Osteocyte (in vitro differentiated cells): ENCODE results near the gene HUNK. TPM values are rescaled to one million over a fixed set of nuclear protein-coding genes. Genes with fewer than 3 reads are reported as not detected.
A peak's percentile ranks its signal among the peaks of the same experiment; 100 is the strongest.

ENCODE experiments used
- DNase-seq: peaks from one replicate; pipeline ENCODE4 v3.0.0; 2021; ENCODE audit warnings: mixed read lengths; ENCODE audit not compliant: unreplicated experiment; ENCODE audit errors: extremely low spot score
- H3K27ac Mint-ChIP-seq: one replicate; pipeline ENCODE4 v1.8.0; 2021; ENCODE audit warnings: mild to moderate bottlenecking, mixed read lengths; ENCODE audit not compliant: unreplicated experiment
- H3K27me3 Mint-ChIP-seq: one replicate; pipeline ENCODE4 v1.8.0; 2021; ENCODE audit warnings: mixed read lengths; ENCODE audit not compliant: unreplicated experiment
- H3K36me3 Mint-ChIP-seq: one replicate; pipeline ENCODE4 v1.8.0; 2021; ENCODE audit warnings: mixed read lengths; ENCODE audit not compliant: unreplicated experiment
- H3K4me1 Mint-ChIP-seq: one replicate; pipeline ENCODE4 v1.8.0; 2021; ENCODE audit warnings: mixed read lengths; ENCODE audit not compliant: unreplicated experiment
- H3K4me3 Mint-ChIP-seq: one replicate; pipeline ENCODE4 v1.8.0; 2021; ENCODE audit warnings: mild to moderate bottlenecking, moderate library complexity, mixed read lengths; ENCODE audit not compliant: unreplicated experiment
- H3K9me3 Mint-ChIP-seq: one replicate; pipeline ENCODE4 v1.8.0; 2021; ENCODE audit warnings: mixed read lengths; ENCODE audit not compliant: unreplicated experiment
- CTCF ChIP-seq: fragments of 200-600 bp; sonication (generic); IDR thresholded peaks from 2 replicates; pipeline ENCODE4 v1.5.0; 2021; ENCODE audit warnings: antibody characterized with exemption, mild to moderate bottlenecking, moderate library complexity
- total RNA-seq: library from RNA; stranded (reverse); gene quantifications from 2 replicates; pipeline ENCODE4 v1.2.1, GENCODE V29; 2021

The HUNK gene
- total RNA-seq, 1 donor from 2014 or later, result 0.83 TPM

DNA sequence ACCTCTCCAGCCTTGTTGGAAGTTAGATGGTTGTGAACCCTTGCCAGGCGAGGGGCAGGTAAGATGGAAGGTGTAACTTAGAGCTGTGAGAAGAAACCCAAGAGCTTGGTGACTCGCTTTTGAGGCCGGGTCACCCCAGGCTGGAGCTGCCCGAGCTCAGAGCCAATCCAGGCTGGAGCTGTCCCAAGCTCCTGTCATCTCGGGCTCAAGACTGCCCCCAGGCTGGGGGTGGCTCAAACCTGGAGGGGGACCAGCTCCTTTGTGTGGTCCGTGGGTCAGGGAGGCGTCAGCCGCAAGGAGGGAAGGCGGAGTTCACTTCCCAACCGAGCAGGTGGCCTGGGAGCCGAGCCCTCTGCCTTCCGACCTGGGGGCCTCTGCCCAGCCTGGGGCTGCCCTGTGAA lies 2.0 kb downstream of the HUNK start:
- H3K27ac Mint-ChIP-seq, result no peak overlapping the region
- peaks cover 9% of the 10 kb centered on the region for H3K27me3 Mint-ChIP-seq
- peaks cover 15% of the 10 kb centered on the region for H3K4me1 Mint-ChIP-seq
- no peak for TF ChIP-seq CTCF
- DNase-seq, result no peak
- no peaks in the 10 kb centered on the region for H3K9me3 Mint-ChIP-seq
- H3K36me3 Mint-ChIP-seq, result no peaks in the 10 kb centered on the region
- H3K4me3 Mint-ChIP-seq, result peak overlapping the region; percentile 45

GRCh38 chr21:31875496-31876015 lies 2.7 kb downstream of the HUNK start:
- TF ChIP-seq CTCF, result no peak
- Mint-ChIP-seq H3K36me3 (no peaks in the 10 kb centered on the region), H3K27ac (no peak overlapping the region), H3K4me3 (peak overlapping the region; percentile 38), H3K4me1 (peaks cover 15% of the 10 kb centered on the region), H3K9me3 (no peaks in the 10 kb centered on the region), H3K27me3 (peaks cover 2% of the 10 kb centered on the region)
- no peak for DNase-seq

DNA sequence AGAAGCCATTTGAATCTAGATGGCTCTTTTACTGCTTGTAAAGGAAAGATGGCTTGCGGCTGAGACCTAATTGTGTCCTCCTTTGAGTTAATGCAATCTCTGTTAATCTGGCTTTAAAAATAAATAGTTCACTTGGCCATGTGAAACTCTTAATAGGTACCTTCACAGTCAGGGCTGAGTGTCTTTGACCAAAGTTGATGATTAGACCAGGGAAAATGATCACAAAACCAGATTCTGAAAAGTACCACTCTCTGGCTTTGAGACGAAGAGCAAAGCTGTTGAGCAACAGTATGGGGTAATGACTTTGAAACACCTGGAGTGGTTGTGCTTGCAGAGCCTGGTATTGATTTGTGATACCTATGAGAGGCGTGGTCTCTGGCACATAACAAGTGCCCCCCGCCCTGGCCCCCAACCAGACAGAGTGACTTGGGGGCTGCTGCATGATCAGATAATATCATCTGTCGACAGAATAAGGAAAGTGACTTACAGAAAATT lies 4.7 kb downstream of the HUNK start:
- H3K27ac Mint-ChIP-seq, result no peak overlapping the region
- no peak for DNase-seq
- no peaks in the 10 kb centered on the region for H3K36me3 Mint-ChIP-seq

GRCh38 chr21:31878831-31879230 lies 6.0 kb downstream of the HUNK start:
- H3K36me3 Mint-ChIP-seq, result no peaks in the 10 kb centered on the region
- H3K27me3 Mint-ChIP-seq, result no peaks in the 10 kb centered on the region
- peaks cover 9% of the 10 kb centered on the region for H3K4me1 Mint-ChIP-seq
- no peak for TF ChIP-seq CTCF
- H3K4me3 Mint-ChIP-seq, result no peak overlapping the region
- H3K27ac Mint-ChIP-seq, result no peak overlapping the region
- DNase-seq, result no peak
- no peaks in the 10 kb centered on the region for H3K9me3 Mint-ChIP-seq

More for the DNA sequence above, 4.7 kb downstream of the HUNK start:
- no peaks in the 10 kb centered on the region for H3K27me3 Mint-ChIP-seq
- H3K4me1 Mint-ChIP-seq, result peaks cover 9% of the 10 kb centered on the region
- no peak for TF ChIP-seq CTCF
- H3K4me3 Mint-ChIP-seq, result no peak overlapping the region
- H3K9me3 Mint-ChIP-seq, result no peaks in the 10 kb centered on the region

- H3K36me3 Mint-ChIP-seq, result no peaks in the 10 kb centered on the region
- no peak for TF ChIP-seq CTCF
- DNase-seq, result no peak
- H3K4me3 Mint-ChIP-seq, result no peak overlapping the region
- H3K9me3 Mint-ChIP-seq, result no peaks in the 10 kb centered on the region
- no peaks in the 10 kb centered on the region for H3K27me3 Mint-ChIP-seq
- peaks cover 9% of the 10 kb centered on the region for H3K4me1 Mint-ChIP-seq
- no peak overlapping the region for H3K27ac Mint-ChIP-seq
These were observed 6.4 kb downstream of the HUNK start for GRCh38 chr21:31879241-31879650.
